Vagina (tissue), 2 donors: ENCODE results near the gene OTOS.

Experiments used
- CTCF ChIP-seq, 3 experiments: fragments of 450-650 bp in 2 of 3; fragments of 200-600 bp in 1 of 3; sonication (generic) in 1 of 3; IDR thresholded peaks; one replicate each; pipeline ENCODE4 v1.5.1; 2017 to 2019; ENCODE audit warnings: antibody characterized with exemption in 3 of 3, mild to moderate bottlenecking in 2 of 3, moderate library complexity in 2 of 3
- POLR2A ChIP-seq, 2 donors: fragments of 450-650 bp; IDR thresholded peaks; one replicate each; pipeline ENCODE4 v1.6.1; 2017; ENCODE audit warnings: antibody characterized with exemption in 2 of 2, mild to moderate bottlenecking in 2 of 2, moderate library complexity in 2 of 2
- POLR2AphosphoS5 ChIP-seq, 2 donors: sonication (generic); formaldehyde crosslinking; IDR thresholded peaks; one replicate each; pipeline ENCODE4 v1.9.0; 2017; ENCODE audit warnings: antibody characterized with exemption in 2 of 2, mild to moderate bottlenecking in 2 of 2, low read depth in 1 of 2; ENCODE audit not compliant: insufficient read depth in 1 of 2

DNA sequence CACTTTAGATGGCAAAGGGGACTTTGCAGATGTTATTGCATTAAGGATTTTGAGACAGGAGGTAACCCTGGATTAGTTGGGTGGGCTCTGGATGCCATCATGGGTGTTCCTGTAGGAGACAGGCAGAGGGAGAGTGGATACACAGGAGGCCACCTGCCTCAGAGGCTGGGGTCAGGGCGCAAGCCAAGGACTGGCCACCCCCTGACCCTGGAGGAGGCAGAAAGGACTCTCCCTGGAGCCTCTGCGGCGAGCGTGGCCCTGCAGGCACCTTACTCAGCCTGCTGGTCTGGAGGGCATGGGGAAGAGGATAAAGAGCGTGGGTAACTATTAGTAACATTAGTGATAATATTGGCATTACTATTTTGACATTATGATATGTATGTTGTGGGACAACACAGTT, 21.6 kb upstream of the OTOS start:
- TF ChIP-seq CTCF (IDR thresholded peaks at IDR 0.05), result no peak
- TF ChIP-seq POLR2A (IDR thresholded peaks at IDR 0.05), result no peak
- TF ChIP-seq POLR2AphosphoS5 (IDR thresholded peaks at IDR 0.05; ENCODE audit: insufficient read depth in 1 of 2, low read depth in 1 of 2), result no peak
